Stimulated activated CD8-positive, alpha-beta memory T cell treated with anti-CD3 and anti-CD28 coated beads, Interleukin-12 subunit alpha, Interleukin-12 subunit beta, amount 100 ng/mL, for 1 hour (primary cell): Measurements from ENCODE around the gene POLN.

Source experiments
- DNase-seq: peaks from one replicate; pipeline ENCODE4 v3.0.0-alpha.2; 2020; ENCODE audit warnings: low read depth

POLN gene

GRCh38 chr4:2070421-2071251, 171.3 kb downstream of the POLN start:
- DNase-seq, result no peak

GRCh38 chr4:2069986-2070385, 171.9 kb downstream of the POLN start:
- DNase-seq, result no peak

GRCh38 chr4:2069161-2069971, 172.6 kb downstream of the POLN start:
- DNase-seq, result no peak

GRCh38 chr4:2068566-2068965, 173.4 kb downstream of the POLN start:
- no peak for DNase-seq

- DNase-seq, result no peak
Measured at GRCh38 chr4:2068198-2068470, 173.8 kb downstream of the POLN start.

- no peak for DNase-seq
Measured at GRCh38 chr4:2067446-2068197, 174.3 kb downstream of the POLN start.

GRCh38 chr4:2066571-2067445, 175.1 kb downstream of the POLN start:
- DNase-seq, result no peak

GRCh38 chr4:2066011-2066551, 175.8 kb downstream of the POLN start:
- no peak for DNase-seq

- DNase-seq, result no peak
Measured at GRCh38 chr4:2065106-2065930, 176.6 kb downstream of the POLN start.

GRCh38 chr4:2064276-2064991, 177.5 kb downstream of the POLN start:
- DNase-seq, result no peak

- no peak for DNase-seq
Measured at GRCh38 chr4:2063557-2064275, 178.2 kb downstream of the POLN start.

- no peak for DNase-seq
Measured at GRCh38 chr4:2062808-2063524, 179.0 kb downstream of the POLN start.

- DNase-seq, result no peak
Measured at GRCh38 chr4:2062168-2062807, 179.6 kb downstream of the POLN start.

GRCh38 chr4:2061186-2062131, 180.5 kb downstream of the POLN start:
- no peak for DNase-seq

GRCh38 chr4:2060611-2061185, 181.2 kb downstream of the POLN start:
- no peak for DNase-seq
